Fibroblast of villous mesenchyme (primary cell): ENCODE measurements around the gene PDK2. TPM values are rescaled to one million over a fixed set of nuclear protein-coding genes. Genes with fewer than 3 reads are reported as not detected.

Source experiments
- DNase-seq: peaks from one replicate; pipeline ENCODE4 v3.0.0-alpha.2; 2010; ENCODE audit warnings: low read depth
- H3K4me3 ChIP-seq: 2 replicates; pipeline ENCODE4 v1.5.1; 2011; ENCODE audit warnings: low read depth, mild to moderate bottlenecking, low read length
- CTCF ChIP-seq: IDR thresholded peaks from 2 replicates; pipeline ENCODE4 v1.5.1; 2012; ENCODE audit warnings: low read depth, mild to moderate bottlenecking, low read length; ENCODE audit not compliant: insufficient read depth
- total RNA-seq: library from RNA; depleted of rRNA; stranded (reverse); fragments of >200 nt; gene quantifications from 2 replicates; pipeline ENCODE4 v1.2.3, GENCODE V29; 2012

PDK2 gene
- total RNA-seq, 1 donor: 20.3 TPM

- no peak for TF ChIP-seq CTCF
- DNase-seq: no peak
- no peak overlapping the region for H3K4me3 ChIP-seq
These were observed 1.3 kb upstream of the PDK2 start for GRCh38 chr17:50093807-50094206.

- H3K4me3 ChIP-seq: peak overlapping the region; percentile 88
- peak; percentile 79 for TF ChIP-seq CTCF
- peak; percentile 88 for DNase-seq
These were observed 853 bp upstream of the PDK2 start for GRCh38 chr17:50094243-50094752.

- peak overlapping the region; percentile 88 for H3K4me3 ChIP-seq
- no peak for TF ChIP-seq CTCF
- no peak for DNase-seq
These were observed 481 bp downstream of the PDK2 start for GRCh38 chr17:50095626-50096037.

- H3K4me3 ChIP-seq: peak overlapping the region; percentile 88
These were observed 941 bp downstream of the PDK2 start for GRCh38 chr17:50096092-50096491.

GRCh38 chr17:50096758-50097157 lies 1.6 kb downstream of the PDK2 start:
- no peak for TF ChIP-seq CTCF
- DNase-seq: no peak
- no peak overlapping the region for H3K4me3 ChIP-seq

More at GRCh38 chr17:50096092-50096491, 941 bp downstream of the PDK2 start:
- DNase-seq: no peak
- no peak for TF ChIP-seq CTCF

- TF ChIP-seq CTCF: no peak
- H3K4me3 ChIP-seq: no peak overlapping the region
These were observed 2.3 kb downstream of the PDK2 start for GRCh38 chr17:50097455-50097854.

GRCh38 chr17:50097926-50098325 lies 2.8 kb downstream of the PDK2 start:
- DNase-seq: no peak
- TF ChIP-seq CTCF: no peak
- H3K4me3 ChIP-seq: no peak overlapping the region

More at GRCh38 chr17:50097455-50097854, 2.3 kb downstream of the PDK2 start:
- no peak for DNase-seq
